ENCODE measurements around the gene PDE6C.

DNA sequence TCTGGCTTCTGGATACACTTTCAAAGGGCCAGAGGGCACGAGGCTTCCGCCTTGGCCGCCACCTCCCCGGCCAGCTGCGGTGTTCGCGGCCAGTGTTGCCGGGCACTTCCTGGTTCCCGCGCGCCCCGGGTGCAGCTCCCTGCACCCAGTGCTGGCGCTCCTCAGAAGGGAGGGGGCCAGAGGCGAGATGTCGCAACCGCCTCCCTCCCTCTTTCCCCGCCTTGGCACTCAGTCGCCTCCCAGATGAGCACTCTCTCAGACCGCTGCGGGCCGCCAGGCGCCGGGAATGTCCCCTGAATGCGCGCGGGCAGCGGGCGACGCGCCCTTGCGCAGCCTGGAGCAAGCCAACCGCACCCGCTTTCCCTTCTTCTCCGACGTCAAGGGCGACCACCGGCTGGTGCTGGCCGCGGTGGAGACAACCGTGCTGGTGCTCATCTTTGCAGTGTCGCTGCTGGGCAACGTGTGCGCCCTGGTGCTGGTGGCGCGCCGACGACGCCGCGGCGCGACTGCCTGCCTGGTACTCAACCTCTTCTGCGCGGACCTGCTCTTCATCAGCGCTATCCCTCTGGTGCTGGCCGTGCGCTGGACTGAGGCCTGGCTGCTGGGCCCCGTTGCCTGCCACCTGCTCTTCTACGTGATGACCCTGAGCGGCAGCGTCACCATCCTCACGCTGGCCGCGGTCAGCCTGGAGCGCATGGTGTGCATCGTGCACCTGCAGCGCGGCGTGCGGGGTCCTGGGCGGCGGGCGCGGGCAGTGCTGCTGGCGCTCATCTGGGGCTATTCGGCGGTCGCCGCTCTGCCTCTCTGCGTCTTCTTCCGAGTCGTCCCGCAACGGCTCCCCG lies 45.7 kb upstream of the PDE6C start, which contains the start of gene FFAR4:
- TF ChIP-seq, protein P1, sequence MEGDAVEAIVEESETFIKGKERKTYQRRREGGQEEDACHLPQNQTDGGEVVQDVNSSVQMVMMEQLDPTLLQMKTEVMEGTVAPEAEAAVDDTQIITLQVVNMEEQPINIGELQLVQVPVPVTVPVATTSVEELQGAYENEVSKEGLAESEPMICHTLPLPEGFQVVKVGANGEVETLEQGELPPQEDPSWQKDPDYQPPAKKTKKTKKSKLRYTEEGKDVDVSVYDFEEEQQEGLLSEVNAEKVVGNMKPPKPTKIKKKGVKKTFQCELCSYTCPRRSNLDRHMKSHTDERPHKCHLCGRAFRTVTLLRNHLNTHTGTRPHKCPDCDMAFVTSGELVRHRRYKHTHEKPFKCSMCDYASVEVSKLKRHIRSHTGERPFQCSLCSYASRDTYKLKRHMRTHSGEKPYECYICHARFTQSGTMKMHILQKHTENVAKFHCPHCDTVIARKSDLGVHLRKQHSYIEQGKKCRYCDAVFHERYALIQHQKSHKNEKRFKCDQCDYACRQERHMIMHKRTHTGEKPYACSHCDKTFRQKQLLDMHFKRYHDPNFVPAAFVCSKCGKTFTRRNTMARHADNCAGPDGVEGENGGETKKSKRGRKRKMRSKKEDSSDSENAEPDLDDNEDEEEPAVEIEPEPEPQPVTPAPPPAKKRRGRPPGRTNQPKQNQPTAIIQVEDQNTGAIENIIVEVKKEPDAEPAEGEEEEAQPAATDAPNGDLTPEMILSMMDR (IDR thresholded peaks at IDR 0.05) = no peak
- no peak for TF ChIP-seq POLR2A (IDR thresholded peaks at IDR 0.05)
- TF ChIP-seq POLR2AphosphoS5 (IDR thresholded peaks at IDR 0.05) = no peak
